ENCODE data around the gene SAMD10. TPM values are rescaled to one million over a fixed set of nuclear protein-coding genes. Genes with fewer than 3 reads are reported as not detected.

The SAMD10 gene
- total RNA-seq, 1 experiment from 2014 or later, result 5.7 TPM

GRCh38 chr20:63942969-63943807 lies 36.3 kb downstream of the SAMD10 start:
- Histone ChIP-seq H2BK5ac (ENCODE audit: insufficient read length, low read length) (no peak overlapping the region), H3K79me1 (ENCODE audit: insufficient read depth, low read depth, low read length, poor library complexity, severe bottlenecking) (no peaks in the 10 kb centered on the region), H3K27ac (ENCODE audit: insufficient read length, low read depth, low read length) (no peak overlapping the region), H3K9ac (ENCODE audit: extremely low read depth, insufficient read length, low read length) (no peak overlapping the region), H2BK15ac (ENCODE audit: low read depth, low read length) (no peak overlapping the region), H2BK120ac (ENCODE audit: low read depth, low read length, poor library complexity, severe bottlenecking) (no peak overlapping the region), H3K27me3 (ENCODE audit: insufficient read depth, low read length) (no peaks in the 10 kb centered on the region), H4K8ac (replicated peaks; ENCODE audit: insufficient read length, low read depth, low read length) (no peak overlapping the region), H4K20me1 (ENCODE audit: control insufficient read depth, insufficient read depth, insufficient read length) (peaks cover 3% of the 10 kb centered on the region), H4K5ac (ENCODE audit: insufficient read length, low read depth, low read length) (no peak overlapping the region), H2BK20ac (ENCODE audit: low read depth, low read length, poor library complexity, severe bottlenecking) (no peak overlapping the region), H3T11ph (ENCODE audit: low read length) (no peak overlapping the region), H3K23ac (ENCODE audit: insufficient read length, low read depth, low read length) (no peak overlapping the region), H3K9me3 (ENCODE audit: control insufficient read depth, low read depth, low read length) (no peaks in the 10 kb centered on the region), H2AFZ (ENCODE audit: low read length) (no peak overlapping the region), H3K14ac (ENCODE audit: insufficient read depth, low read length) (no peak overlapping the region), H2BK12ac (ENCODE audit: insufficient read length, low read depth, low read length) (no peak overlapping the region), H3K4ac (ENCODE audit: low read depth, low read length) (no peak overlapping the region), H3K4me1 (ENCODE audit: insufficient read depth, low read length) (no peaks in the 10 kb centered on the region), H3K18ac (ENCODE audit: insufficient read length, low read depth, low read length) (no peak overlapping the region), H3K56ac (ENCODE audit: insufficient read length, low read depth, low read length) (no peak overlapping the region), H3K4me2 (ENCODE audit: insufficient read depth, insufficient read length, low read length) (no peak overlapping the region), H4K91ac (ENCODE audit: insufficient read length, low read depth, low read length) (no peak overlapping the region), H3K79me2 (ENCODE audit: insufficient read depth, low read length) (peaks cover 3% of the 10 kb centered on the region; the same call in 1 of the 2 replicates), H3K23me2 (ENCODE audit: insufficient read length, low read depth, low read length, poor library complexity, severe bottlenecking) (peaks cover 13% of the 10 kb centered on the region), H2AK5ac (ENCODE audit: insufficient read length, low read length) (no peak overlapping the region)
- H3K27ac Mint-ChIP-seq, result no peak overlapping the region
- H3K9me3 Mint-ChIP-seq, result peaks cover 1 to 2% of the 10 kb centered on the region in 2 experiments; a peak in 3 of 5 replicates
- no peak for DNase-seq
- no CpG with 5 or more reads among the region's 19 CpGs for WGBS (ENCODE audit: extremely low coverage, insufficient read length, low lambda C conversion rate)
- H3K27me3 Mint-ChIP-seq (ENCODE audit: low read depth), result no peaks in the 10 kb centered on the region
- no peak overlapping the region for H3K4me3 Mint-ChIP-seq
- peaks cover 3 to 12% of the 10 kb centered on the region in 2 experiments for H3K4me1 Mint-ChIP-seq
- TF ChIP-seq, protein P1, sequence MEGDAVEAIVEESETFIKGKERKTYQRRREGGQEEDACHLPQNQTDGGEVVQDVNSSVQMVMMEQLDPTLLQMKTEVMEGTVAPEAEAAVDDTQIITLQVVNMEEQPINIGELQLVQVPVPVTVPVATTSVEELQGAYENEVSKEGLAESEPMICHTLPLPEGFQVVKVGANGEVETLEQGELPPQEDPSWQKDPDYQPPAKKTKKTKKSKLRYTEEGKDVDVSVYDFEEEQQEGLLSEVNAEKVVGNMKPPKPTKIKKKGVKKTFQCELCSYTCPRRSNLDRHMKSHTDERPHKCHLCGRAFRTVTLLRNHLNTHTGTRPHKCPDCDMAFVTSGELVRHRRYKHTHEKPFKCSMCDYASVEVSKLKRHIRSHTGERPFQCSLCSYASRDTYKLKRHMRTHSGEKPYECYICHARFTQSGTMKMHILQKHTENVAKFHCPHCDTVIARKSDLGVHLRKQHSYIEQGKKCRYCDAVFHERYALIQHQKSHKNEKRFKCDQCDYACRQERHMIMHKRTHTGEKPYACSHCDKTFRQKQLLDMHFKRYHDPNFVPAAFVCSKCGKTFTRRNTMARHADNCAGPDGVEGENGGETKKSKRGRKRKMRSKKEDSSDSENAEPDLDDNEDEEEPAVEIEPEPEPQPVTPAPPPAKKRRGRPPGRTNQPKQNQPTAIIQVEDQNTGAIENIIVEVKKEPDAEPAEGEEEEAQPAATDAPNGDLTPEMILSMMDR (conservative IDR thresholded peaks at IDR 0.05), result no peak
- H3K36me3 Mint-ChIP-seq (ENCODE audit: insufficient read depth in 1 of 3, low read depth in 3 of 3), result peaks cover 3 to 24% (median 20%) of the 10 kb centered on the region in 3 experiments

All from H9 (cell line).